Measurements from ENCODE around the gene DUOXA1.

The DUOXA1 gene

DNA sequence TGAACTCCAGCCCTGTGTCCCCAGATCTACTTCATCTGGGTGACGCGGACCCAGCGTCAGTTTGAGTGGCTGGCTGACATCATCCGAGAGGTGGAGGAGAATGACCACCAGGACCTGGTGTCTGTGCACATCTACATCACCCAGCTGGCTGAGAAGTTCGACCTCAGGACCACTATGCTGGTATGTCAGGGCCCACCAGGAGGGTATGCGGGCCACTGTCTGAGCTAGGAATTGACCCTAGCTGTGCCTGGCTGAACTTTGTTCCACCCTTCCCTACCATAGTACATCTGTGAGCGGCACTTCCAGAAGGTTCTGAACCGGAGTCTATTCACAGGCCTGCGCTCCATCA, 33.8 kb upstream of the DUOXA1 start:
- H3F3A ChIP-seq (ENCODE audit: low read depth) = no peaks in the 10 kb centered on the region
- TF ChIP-seq CTCF (conservative IDR thresholded peaks at IDR 0.05; ENCODE audit: low read length) (no peak), EZH2phosphoT487 (IDR thresholded peaks at IDR 0.05; ENCODE audit: borderline replicate concordance) (no peak)
- H3K9ac ChIP-seq (ENCODE audit: low read depth, low read length, poor library complexity, severe bottlenecking) = no peak overlapping the region
- no peaks in the 10 kb centered on the region for H3K9me2 ChIP-seq (replicated peaks; ENCODE audit: low read depth, low read length)
- H3K4me2 ChIP-seq (ENCODE audit: low read depth, low read length, poor library complexity, severe bottlenecking) = no peak overlapping the region
- H3K4me1 ChIP-seq (ENCODE audit: insufficient read depth, low read length, poor library complexity, severe bottlenecking) = peaks cover 24% of the 10 kb centered on the region
- H3K9me3 ChIP-seq (ENCODE audit: insufficient read depth, low read depth, low read length) = no peaks in the 10 kb centered on the region
- no peak overlapping the region for H2AFZ ChIP-seq (ENCODE audit: low read length)
- no peaks in the 10 kb centered on the region; the same call in 1 of the 2 replicates for H3K36me3 ChIP-seq (ENCODE audit: insufficient read depth, low read length)
- no peaks in the 10 kb centered on the region for H4K20me1 ChIP-seq (ENCODE audit: insufficient read depth, low read length, poor library complexity, severe bottlenecking)
- H3K4me3 ChIP-seq (ENCODE audit: low read length, poor library complexity, severe bottlenecking) = no peak overlapping the region
- peaks cover 15% of the 10 kb centered on the region for H3K79me2 ChIP-seq (ENCODE audit: insufficient read depth, low read length)
- H3K27me3 ChIP-seq (ENCODE audit: insufficient read depth, low read length, poor library complexity, severe bottlenecking) = no peaks in the 10 kb centered on the region

DNA sequence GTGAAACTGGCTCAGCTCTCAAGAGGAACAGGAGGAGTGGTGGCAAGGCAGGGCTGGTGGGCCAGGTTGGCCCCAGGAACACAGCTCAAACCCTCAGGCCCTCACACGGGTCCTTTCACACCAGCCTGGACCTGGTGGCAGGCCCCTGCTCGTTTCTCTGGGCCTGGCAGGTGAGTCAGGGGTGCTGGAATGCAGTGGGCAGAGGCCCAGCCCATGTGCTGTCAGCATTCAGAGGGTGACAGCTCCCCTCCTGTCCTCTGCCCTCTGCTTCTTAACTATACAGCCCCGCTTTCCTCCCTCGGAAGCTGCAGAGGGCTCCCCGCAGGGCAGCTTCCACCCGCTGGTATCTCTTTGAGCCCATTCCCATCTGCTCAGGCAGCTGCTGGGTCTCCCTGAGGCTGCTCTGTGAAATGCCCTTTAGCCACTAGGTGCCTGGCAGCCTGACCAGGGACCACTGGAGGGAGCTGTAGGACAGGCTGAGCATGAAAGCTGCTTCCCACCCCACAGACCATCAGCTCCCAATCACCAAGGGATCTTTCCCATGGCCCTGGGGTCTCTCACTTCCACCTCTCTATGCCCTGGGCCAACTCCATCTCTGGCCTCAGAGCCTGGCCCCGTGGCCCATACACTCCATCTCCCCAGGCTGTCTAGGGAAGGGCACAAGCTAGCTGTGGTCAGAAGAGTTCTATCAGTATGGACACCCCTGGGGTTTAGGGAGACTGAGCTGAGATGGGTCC, 33.3 kb upstream of the DUOXA1 start:
- Histone ChIP-seq H3K36me3 (ENCODE audit: insufficient read depth, low read length) (no peaks in the 10 kb centered on the region; the same call in 1 of the 2 replicates), H3K27me3 (ENCODE audit: insufficient read depth, low read length, poor library complexity, severe bottlenecking) (no peaks in the 10 kb centered on the region), H3K9me3 (ENCODE audit: insufficient read depth, low read depth, low read length) (no peaks in the 10 kb centered on the region), H3K4me3 (ENCODE audit: low read length, poor library complexity, severe bottlenecking) (no peak overlapping the region), H3K79me2 (ENCODE audit: insufficient read depth, low read length) (peaks cover 15% of the 10 kb centered on the region), H3K9me2 (replicated peaks; ENCODE audit: low read depth, low read length) (no peaks in the 10 kb centered on the region), H3K4me2 (ENCODE audit: low read depth, low read length, poor library complexity, severe bottlenecking) (no peak overlapping the region), H3F3A (ENCODE audit: low read depth) (no peaks in the 10 kb centered on the region), H3K4me1 (ENCODE audit: insufficient read depth, low read length, poor library complexity, severe bottlenecking) (peaks cover 20% of the 10 kb centered on the region), H3K9ac (ENCODE audit: low read depth, low read length, poor library complexity, severe bottlenecking) (no peak overlapping the region), H4K20me1 (ENCODE audit: insufficient read depth, low read length, poor library complexity, severe bottlenecking) (no peaks in the 10 kb centered on the region), H2AFZ (ENCODE audit: low read length) (no peak overlapping the region)
- TF ChIP-seq EZH2phosphoT487 (IDR thresholded peaks at IDR 0.05; ENCODE audit: borderline replicate concordance) (no peak), CTCF (conservative IDR thresholded peaks at IDR 0.05; ENCODE audit: low read length) (peak; percentile 97)

DNA sequence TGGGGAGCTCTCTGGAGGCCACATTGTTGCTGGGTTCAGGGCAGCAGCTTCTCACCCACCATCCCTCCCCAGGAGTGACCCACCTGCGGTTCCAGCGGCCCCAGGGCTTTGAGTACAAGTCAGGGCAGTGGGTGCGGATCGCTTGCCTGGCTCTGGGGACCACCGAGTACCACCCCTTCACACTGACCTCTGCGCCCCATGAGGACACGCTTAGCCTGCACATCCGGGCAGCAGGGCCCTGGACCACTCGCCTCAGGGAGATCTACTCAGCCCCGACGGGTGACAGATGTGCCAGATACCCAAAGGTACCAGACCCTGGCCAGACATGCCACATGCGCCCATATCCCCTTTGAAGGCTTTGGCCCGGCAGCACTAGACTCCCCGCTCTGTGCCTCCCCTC, 32.0 kb upstream of the DUOXA1 start:
- no peak for TF ChIP-seq CTCF (conservative IDR thresholded peaks at IDR 0.05; ENCODE audit: low read length)
- TF ChIP-seq EZH2phosphoT487 (IDR thresholded peaks at IDR 0.05; ENCODE audit: borderline replicate concordance) = no peak
- Histone ChIP-seq H3K36me3 (ENCODE audit: insufficient read depth, low read length) (no peaks in the 10 kb centered on the region), H3K9me2 (replicated peaks; ENCODE audit: low read depth, low read length) (no peaks in the 10 kb centered on the region), H3F3A (ENCODE audit: low read depth) (no peaks in the 10 kb centered on the region), H3K4me3 (ENCODE audit: low read length, poor library complexity, severe bottlenecking) (no peak overlapping the region), H3K27me3 (ENCODE audit: insufficient read depth, low read length, poor library complexity, severe bottlenecking) (no peaks in the 10 kb centered on the region), H3K9ac (ENCODE audit: low read depth, low read length, poor library complexity, severe bottlenecking) (no peak overlapping the region), H3K4me1 (ENCODE audit: insufficient read depth, low read length, poor library complexity, severe bottlenecking) (peaks cover 15% of the 10 kb centered on the region), H3K9me3 (ENCODE audit: insufficient read depth, low read depth, low read length) (no peaks in the 10 kb centered on the region), H3K4me2 (ENCODE audit: low read depth, low read length, poor library complexity, severe bottlenecking) (no peak overlapping the region), H2AFZ (ENCODE audit: low read length) (no peak overlapping the region), H4K20me1 (ENCODE audit: insufficient read depth, low read length, poor library complexity, severe bottlenecking) (no peaks in the 10 kb centered on the region), H3K79me2 (ENCODE audit: insufficient read depth, low read length) (peaks cover 15% of the 10 kb centered on the region)

Measured in Loucy (cell line).